GM19043 (cell line): ENCODE measurements around the gene SAMD5.
A peak's percentile ranks its signal among the peaks of the same experiment; 100 is the strongest.
"Not testable (repeated sequence)": the region's sequence is repeated elsewhere in the genome, so short reads cannot be mapped to it uniquely, and the experiment has no call there.

ENCODE experiments used
- ATAC-seq: cut with Tn5 transposase; IDR thresholded peaks from one replicate; pipeline ENCODE4 v1.9.1; 2021; ENCODE audit warnings: low read depth; ENCODE audit not compliant: unreplicated experiment

Gene SAMD5

DNA sequence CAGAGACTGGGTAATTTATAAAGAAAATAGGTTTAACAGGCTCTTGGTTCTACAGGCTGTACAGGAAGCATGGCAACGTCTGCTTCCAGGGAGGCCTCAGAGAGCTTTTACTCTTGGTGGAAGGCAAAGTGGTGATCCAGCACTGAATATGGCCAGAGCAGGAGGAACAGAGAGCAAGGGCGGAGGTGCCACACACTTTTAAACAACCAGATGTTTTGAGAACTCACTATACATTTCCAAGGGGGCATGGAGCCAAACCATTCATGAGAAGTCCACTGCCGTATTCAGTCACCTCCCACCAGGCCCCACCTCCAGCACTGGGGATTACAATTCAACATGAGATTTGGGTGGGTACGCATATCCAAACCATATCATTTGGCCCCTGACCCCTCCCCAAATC lies 18.7 kb downstream of the SAMD5 start:
- ATAC-seq = no peak

DNA sequence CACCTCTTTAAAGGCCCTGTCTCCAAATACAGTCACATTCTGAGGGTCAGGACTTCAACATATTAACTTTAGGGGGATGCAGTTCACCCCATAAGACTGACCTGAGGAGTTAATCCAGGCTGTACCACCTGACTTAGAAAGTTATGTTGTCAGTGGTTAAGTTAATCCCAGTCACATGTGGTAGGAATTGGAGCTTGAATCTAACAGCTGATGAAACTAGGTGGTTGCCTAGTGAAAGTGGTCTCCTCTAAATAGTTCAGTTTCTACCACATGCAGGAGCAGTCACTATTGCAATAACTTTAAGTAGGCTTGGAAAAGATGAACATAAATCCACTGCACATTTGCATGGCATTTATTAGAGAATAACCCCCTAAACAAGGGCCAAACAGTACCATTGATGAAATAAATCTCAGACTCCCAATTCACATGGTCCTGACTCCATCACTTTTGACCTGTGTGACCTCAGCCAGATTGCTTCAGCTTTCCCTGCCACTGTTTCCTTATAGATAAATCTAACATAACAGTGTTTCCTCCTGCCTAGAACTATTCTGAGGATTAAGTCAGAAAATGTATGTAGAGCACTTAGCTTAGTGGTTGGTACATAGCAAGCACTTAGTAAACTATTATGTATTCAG lies 20.1 kb downstream of the SAMD5 start:
- ATAC-seq = no peak

DNA sequence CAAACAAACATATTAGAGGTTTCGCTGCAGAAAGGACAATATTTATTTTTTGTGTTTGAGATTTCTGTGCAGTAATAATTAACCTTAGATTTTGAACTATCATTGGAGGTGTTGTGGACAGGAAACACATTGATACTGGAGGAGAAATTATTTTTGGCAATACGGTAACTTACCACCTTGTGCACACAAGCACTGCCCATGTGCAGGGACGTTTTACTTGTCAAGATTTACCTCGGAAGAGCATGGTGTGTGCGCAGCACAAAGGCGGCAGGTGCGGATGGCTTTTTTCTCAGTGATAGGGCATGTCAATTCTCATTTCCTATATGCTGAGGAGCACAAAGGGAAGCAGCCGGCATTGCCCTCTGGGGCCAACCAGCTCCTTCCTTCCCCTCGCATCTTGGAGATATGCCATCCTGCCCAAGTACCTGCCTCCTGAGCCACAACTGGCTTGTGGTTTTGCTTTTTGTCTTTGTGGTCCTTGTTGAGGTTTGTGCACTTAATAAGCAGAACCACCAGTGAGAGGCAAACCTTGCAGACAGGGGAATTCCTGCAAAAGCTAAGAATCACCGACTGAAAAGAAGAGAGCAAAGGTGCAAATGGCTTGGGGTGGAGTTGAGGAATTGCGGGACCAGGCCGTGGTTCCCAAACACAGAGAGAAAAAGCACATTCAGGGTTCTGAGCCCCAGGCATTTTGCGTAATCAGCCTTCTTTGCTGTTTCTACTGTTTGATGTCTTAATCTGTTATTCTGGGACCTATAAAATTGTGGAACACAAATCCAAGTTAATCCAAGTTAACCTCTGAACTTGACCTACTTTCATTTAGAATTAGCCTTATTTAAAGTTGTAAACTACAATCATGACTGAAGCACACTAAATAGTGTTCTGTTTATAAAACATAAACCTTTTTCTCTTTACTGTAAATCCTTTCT lies 21.9 kb downstream of the SAMD5 start:
- ATAC-seq = peak; percentile 46

DNA sequence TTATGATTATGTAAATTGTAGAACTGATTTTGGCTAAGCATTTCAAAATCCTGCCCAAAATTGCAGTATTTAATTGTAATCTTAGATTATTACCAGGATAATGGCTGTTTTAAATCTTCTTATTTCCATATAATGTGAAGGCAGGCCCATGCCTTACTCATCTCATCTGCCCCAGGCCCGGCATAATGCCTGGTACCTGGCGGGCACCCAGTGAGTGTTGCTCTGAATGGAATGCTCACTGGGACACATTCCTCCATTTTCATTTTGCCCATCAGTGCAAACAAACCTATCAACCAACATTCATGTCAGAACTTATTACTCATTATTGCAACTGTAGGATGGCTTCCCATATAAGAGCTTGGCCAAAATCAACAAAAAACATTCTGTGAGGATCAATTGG lies 22.8 kb downstream of the SAMD5 start:
- ATAC-seq = no peak

DNA sequence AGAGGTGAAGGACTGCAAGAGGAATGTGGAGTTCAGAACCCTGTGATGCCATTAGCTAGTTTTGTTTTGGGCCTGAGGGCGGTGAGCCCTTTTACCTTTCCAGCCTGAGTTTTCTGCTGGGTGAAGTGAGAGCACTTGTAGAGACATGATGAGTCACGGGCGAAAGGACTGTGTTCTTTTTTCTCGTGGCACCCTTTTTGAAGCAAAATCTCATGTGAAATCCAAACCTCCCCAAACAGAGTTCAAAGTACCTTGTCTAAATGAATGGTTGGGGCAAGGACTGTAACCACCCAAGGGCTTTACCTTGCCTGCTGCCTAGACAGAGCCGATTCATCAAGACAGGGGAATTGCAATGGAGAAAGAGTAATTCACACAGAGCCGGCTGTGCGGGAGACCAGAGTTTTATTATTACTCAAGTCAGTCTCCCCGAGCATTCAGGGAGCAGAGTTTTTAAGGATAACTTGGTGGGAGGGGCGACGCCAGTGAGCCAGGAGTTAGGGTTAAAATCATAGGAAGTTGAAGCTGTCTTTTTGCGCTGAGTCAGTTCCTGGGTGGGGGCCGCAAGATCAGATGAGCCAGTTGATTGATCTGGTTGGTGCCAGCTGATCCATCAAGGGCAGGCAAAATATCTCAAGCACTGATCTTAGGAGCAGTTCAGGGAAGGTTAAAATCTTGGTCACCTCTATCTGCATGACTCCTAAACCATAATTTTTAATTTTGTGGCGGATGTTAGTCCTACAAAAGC lies 25.8 kb downstream of the SAMD5 start:
- no peak for ATAC-seq

DNA sequence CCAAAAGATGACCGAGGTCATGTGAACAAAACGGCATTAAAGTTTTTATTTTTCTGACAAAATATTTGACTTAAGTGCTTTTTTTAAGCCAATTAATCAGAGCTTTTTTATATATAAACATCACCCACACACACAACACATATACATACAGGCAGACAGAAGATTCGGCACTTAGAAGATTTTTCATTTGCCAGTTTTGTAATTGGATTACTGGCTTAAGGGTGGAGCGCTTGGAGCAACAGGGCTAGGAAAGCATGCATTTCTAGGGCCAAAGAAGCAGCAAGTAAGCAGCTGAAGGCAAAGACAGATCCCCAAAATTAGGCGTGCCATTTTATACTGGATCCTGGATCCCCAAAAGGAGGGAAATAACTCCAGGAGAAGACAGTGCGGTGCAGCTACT lies 30.3 kb downstream of the SAMD5 start:
- ATAC-seq = no peak

DNA sequence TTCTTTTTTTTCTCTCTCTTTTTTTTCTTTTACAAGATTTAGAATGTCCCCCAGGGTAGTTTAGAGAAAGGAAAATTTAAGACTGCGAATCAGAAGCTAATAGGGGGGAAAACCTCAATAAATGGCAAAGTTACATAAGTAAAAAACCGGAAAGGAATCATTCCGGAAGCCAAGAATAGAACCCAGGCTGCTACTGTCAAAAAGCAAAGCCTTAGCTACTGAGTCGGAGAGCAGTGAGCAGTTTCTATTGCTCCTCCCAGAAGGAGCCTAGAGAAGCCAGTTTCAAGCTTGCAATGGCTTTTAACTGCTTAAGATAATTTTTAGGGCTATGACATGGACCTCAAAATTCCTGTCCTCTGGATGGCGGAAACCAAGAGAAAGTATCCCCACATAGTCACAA lies 31.6 kb downstream of the SAMD5 start:
- no peak for ATAC-seq

DNA sequence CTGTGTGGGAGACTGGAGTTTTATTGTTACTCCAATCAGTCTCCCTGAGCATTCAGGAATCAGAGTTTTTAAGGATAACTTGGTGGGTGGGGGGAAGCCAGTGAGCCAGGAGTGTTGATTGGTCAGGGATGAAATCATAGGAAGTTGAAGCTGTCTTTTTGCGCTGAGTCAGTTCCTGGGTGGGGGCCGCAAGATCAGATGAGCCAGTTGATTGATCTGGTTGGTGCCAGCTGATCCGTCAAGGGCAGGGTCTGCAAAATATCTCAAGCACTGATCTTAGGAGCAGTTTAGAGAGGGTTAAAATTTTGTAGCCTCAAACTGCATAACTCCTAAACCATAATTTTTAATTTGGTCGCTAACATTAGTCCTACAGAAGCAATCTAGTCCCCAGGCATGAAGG lies 33.9 kb downstream of the SAMD5 start:
- not testable (repeated sequence) for ATAC-seq

DNA sequence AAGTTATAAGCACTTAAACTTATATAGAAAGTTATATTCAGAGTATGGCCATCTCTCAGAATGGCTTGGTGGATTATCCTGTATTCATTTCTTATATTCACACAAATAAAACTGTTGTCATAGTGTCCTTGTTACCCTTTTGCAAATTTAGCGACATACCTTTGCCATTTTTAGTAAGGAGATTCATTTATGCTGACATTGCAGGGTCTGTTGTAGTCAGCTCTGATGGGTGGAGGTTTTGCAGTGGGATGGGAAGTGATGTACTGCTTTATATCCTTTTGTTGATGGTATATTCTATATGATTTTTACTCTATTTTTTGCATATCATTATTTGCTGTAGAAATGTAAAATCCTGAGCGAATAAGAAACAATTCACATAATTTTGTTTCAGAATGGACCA lies 35.9 kb downstream of the SAMD5 start:
- ATAC-seq = no peak

DNA sequence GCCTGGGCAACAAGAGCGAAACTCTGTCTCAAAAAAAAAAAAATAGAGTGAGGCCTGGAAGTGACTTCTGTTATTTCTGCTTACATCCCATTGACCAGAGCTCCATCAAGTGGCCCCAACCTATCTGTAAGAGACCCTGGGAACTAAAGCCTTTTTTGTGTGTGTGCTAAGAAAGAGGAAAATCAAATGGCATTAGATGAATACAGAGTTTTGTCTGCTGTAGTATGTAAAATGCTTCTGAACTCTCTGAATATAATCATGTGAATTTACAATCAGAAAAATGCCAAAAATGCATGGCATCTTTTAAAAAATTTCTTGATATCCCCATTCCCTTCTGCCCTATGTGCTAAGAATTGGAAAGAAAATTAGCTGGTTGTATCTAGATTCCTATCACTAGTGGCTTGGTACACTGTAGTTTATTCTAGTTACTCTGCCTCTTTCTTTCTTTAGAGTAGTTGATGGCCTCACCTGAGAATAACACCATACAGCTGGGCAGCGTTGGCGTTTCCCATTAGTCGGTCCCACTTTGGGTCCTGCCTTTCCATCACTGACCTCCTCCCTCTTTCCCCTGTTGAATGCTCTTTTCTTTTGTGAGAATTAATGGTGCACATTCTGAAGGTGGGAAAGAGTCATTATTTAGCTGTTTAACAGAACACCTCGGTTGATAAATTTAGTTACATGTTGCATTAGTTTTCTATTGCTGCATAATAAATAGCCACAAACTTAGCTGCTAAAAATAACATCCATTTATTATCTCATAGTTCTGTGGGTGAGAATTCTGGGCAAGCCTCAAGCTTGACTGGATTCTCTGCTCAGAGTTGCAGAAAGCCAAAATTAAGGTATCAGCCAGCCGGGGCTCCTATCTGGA lies 38.2 kb downstream of the SAMD5 start:
- no peak for ATAC-seq

DNA sequence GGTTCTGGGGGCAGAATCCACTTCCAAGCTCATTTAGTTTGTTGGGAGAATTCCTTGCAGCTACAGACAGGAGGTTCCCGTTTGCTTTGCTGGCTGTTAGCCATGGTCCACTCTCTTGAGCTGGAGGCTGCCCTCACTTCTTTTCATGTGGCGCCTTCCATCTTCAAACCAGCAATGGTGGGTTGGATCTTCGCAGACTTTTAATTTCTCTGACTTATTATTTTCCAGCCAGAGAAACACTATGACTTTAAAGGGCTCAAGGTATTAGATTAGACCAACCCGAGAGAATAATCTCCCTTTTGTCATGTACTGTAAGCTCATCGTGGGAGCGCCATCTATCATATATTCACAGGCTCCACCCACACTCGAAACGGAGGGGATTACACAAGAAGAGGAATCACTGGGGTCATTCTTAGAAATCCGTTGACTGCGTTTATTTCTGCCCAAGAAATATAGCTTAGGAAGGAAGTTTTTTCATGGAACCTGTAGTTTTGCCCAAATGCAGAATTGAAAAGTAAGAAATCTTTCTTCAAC lies 38.9 kb downstream of the SAMD5 start:
- no peak for ATAC-seq

DNA sequence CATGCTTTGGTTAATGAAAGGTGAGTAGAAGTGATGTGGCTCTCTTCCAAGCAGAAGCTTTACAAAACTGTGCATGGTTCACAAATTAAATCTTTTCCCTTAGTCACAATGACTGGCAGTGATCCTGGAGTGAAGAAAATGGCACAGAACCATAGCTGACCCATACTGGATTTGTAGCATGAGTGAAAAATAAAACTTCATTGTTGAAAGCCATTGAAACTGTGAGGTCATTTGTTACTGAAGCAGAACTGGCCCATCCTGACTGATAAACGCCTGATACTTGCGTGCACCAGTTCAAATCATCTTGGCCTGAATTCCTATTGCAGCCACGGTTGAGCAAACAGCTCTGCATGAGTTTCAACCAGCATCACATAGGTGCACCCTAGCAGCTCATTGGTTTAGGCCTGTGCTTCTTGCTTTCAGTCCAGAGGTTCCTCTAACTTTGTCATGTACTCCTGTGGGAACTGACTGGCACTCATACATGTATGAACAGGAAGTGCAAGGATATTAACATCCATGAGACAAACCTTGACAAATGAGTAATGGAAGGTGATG lies 40.5 kb downstream of the SAMD5 start:
- ATAC-seq = no peak

DNA sequence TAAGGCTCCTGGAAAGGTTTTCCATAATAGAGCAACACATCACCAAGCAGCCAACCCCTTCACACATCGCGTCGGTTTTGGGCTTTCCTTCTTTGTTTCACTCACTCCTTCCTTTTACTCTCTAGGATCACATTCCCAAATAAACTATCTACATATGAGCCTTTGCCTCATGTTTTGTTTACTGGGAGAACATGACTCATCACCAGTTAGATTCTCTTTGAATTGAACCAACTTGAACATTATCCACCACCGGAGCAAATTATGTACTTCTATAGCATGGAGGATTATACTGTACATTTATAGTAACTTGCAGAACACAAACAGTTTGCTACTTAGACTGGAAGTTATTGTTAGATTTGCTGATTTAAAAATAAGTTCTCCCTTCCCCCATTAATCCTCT lies 41.0 kb downstream of the SAMD5 start:
- no peak for ATAC-seq

DNA sequence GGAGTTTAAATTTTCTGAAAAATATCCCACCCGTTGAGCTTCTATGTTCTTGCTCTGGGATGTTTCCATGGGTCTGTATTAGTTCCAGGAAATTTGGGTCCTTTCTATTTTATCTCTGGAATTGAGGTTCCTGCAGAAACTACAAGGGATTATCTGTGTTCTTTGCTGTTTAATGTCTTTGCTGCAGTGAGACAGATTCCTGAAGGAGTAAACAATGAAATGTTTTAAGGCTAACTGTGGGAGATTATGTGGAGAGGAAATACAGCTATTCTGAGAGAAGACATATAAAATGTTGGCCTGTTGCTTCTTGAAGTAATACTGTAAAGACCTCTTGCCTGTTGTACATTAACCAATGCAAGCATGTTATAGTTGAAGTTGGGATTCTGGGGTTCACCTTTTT lies 43.5 kb downstream of the SAMD5 start:
- ATAC-seq = no peak

DNA sequence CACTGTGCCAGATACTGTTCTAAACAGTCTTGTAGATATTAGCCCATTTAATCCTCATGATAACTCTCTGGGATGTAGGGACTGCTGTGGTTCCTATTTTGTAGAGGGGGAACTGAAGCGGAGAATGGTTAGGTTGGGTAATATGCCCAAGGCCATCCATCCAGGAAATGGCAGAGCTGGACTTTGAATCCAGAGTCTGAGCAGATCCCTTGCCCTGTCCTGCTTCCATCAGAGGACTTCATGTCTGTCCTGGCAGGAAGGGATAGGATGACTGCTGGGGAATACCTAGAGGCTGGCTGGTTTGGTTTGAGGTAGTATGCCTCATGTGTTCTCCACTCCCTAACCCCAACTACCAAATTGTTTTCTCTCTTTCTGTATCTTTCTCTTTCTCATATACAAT lies 44.6 kb downstream of the SAMD5 start:
- no peak for ATAC-seq

DNA sequence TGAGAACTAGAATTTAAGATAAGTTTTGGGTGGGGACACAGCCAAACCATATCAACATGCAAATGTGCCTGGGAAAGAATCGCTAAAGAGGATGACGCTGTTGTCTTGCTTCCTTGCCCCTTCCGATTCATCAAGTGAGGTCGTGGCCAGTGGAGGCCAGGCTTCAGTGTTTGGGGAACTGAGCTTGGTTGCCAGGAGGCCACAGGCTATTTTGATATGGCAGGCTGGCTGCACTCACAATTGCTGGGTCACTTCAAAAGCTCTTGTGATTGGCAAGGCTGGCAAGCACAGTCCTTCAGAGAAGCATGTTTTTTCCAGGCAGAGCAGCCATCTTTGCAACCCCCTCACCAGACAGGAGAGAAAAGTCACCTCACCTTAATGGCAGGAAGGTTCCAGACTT lies 45.8 kb downstream of the SAMD5 start:
- no peak for ATAC-seq

DNA sequence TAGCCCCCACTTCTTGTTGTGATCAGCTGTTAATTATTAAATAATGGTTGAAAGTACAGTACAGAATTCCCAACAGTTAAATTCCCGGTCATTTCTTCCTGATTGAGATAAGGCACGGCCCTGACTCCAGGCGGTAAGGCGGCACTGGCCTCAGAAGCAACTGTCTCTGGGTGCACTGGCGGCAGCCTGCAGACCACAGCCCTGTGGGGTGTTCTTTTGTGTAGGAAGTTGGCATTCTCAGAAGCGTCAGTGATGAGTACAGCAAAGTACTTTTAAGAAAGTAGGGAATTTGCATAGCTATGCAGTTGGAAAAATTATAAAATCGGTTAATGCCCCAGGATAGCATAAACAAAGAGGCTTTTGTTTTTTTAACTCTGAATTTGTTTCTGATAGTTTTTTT lies 50.5 kb downstream of the SAMD5 start:
- no peak for ATAC-seq

DNA sequence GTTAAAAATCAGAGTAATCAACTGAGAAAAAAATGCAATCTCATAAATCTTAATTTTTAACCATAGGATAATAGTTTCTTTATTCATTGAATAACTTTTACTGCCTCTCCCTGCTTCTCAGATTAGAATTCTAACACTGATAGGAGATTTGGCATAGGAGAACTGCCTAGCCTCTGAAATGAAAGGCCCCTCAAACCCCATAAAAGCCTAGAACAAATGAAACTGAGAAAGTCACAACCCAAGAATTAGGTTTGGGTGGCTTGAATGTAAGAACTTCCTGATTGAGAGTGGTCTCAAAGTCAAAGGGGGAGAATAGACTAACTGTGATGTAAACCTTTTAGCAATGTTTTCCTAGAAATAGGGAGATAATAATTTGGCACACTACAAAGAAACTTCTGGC lies 52.2 kb downstream of the SAMD5 start:
- ATAC-seq = peak; percentile 54

DNA sequence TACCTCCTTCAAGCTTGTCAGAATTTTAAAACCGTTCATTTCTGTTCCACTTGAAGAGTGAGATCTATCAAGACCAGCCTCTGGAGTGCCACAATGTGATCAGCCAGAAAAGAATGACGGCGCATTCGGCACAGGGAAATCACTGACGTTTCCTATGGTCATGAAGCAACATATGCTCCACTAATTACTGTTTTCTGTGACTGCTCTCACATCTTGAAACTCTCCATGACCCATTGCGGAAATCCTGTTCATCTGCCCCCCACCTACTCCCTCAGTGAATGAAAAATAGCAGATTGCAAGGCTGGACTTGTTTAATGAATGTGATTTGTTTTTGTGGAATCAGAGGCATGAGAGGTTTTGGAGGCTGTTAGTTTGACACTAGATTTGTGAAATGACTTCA lies 53.2 kb downstream of the SAMD5 start:
- ATAC-seq = no peak

DNA sequence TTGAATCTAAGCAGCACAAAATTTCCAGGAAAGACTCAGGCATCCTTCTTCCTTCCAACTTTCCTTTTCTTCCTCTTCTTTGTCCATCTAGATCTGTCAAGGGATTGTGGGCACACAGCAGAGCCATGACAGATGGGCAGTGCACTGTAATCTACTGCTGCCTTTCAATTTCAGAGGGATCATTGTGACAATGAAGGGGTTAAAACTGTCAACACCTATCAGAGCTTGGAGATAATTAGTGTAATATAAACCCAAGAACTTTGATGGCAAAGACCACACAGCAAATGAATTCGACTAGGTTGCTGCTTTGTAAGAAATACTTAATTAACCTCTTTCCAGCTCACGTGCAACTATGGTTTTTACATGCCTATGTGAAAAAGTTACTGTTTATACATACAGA lies 55.0 kb downstream of the SAMD5 start:
- no peak for ATAC-seq
